GM19099 (cell line): Measurements from ENCODE around the gene SLC39A7.

Experiments used
- POLR2A ChIP-seq: IDR thresholded peaks from 3 replicates; pipeline ENCODE4 v1.6.1; 2011; ENCODE audit warnings: low read depth; ENCODE audit not compliant: insufficient read length; ENCODE audit errors: extremely low read depth

Gene SLC39A7

GRCh38 chr6:33205191-33206026 lies 4.7 kb downstream of the SLC39A7 start:
- TF ChIP-seq POLR2A: no peak

DNA sequence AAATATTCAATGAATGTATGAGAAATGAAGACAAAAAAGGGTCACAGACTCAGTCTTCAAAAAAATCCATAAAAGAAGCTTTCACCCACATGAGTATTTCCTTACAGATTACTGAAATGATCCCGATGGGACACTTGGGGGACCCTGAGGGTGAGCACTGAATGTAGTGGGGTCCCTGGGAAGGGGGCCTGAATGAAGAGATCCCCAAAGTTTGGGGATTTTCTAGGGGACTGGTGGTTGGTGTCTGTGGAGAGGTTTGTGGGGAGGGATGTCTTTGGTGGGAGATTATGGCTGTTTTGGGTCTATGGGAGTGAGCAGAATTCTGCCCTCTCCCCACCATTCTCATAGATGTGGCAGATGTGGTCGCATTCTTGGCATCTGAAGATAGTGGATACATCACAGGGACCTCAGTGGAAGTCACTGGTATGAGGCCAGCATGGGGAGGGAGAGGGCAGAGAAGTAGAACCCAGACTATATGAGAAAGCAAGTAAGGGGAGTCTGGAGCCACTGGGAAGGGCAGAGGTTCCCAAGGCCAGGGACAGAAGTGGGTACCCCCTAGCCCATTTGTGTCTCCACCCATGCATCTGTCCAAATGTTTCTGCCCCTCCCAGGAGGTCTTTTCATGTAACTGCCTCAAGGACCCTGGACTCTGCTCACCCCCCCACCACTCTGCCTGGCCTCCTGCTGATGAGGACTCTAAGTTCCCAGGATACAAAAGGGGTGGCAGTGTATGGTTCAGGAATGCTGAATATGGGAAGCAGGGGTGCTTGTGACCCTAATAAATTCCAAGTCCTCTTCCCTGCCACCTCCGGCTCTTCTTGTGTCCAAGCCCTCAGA lies 5.6 kb downstream of the SLC39A7 start:
- TF ChIP-seq POLR2A: no peak

DNA sequence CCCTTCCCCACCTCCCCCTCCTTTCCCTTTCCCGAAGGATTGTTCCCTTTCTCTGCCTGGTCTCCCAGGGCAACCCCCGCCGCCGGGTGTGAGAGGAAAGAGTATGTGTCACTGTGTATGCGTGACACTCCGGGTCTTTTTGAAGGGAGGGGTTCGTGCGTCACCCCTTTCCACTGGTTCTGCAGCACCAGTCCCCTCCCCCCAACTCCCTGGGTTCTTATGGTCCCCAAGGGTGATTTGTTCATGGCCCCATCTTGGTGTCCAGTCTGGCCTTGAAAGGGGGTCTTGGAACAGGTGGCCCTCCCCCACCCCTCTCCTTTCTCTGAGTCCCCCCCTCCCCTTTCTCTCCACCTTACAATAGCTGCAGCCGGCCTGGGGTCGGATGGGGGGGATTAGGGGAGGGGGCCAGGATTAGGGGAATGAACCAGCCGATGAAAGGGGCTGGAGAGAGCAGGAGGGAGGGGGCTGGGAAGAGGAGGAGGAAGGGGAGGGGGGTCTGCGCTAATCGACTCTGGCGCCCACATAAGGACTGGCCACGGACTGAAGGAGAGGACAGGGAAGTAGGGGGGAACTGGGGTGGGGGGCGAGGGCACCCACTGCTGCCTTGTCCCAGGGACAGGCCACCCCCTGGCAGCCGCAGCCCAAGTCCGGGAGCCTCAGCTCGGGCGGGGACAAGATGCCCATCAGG lies 6.3 kb downstream of the SLC39A7 start:
- TF ChIP-seq POLR2A: no peak

GRCh38 chr6:33207552-33208090 lies 7.0 kb downstream of the SLC39A7 start:
- no peak for TF ChIP-seq POLR2A

DNA sequence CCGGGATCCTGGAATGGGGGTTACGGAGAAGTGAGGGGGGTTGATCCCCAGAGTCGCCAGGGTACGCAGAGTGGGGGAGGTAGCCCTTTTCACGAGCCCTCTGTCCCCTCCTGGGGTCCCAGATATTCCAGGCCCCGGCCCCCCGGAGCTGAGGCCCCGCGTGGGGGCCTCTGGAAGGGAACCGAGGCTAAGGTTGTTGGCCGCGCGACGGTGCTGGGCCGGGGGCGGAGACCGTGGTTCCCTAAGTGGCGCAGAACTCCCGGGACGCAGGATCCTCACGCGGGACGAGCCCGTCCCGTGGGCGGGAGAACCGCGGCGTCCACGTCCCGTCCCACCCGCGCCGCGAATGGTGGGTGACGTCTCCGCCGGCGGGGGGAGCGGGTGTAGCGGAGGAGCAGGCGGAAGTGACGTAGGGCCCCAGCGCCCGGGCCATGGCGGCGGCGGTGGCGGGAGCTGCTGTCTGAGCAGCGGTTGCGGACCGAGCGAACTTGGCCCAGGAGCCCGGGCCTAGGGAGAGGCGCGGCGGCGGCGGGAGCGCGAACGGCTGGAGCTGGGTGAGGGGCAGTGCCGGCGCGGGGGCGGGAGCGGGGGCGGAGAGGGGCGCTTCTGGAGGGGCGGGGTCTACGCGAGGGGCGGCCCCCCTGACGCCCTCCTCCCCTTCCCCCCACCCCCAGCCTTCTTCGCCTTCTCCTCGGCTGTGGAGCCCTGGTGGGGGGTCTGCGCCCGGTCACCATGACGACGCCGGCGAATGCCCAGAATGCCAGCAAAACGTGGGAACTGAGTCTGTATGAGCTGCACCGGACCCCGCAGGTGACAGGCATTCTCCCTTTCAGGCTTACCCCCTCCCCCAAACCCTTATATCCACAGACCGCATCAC lies 7.7 kb downstream of the SLC39A7 start, which contains the start of gene RING1:
RING1 (plus strand) TSS at position 410 of the 877 bp plus-strand sequence; CDS start at position 733, 323 bp downstream.
- TF ChIP-seq POLR2A: peak; percentile 96

- no peak for TF ChIP-seq POLR2A
These were observed 9.2 kb downstream of the SLC39A7 start for GRCh38 chr6:33209856-33210255.

DNA sequence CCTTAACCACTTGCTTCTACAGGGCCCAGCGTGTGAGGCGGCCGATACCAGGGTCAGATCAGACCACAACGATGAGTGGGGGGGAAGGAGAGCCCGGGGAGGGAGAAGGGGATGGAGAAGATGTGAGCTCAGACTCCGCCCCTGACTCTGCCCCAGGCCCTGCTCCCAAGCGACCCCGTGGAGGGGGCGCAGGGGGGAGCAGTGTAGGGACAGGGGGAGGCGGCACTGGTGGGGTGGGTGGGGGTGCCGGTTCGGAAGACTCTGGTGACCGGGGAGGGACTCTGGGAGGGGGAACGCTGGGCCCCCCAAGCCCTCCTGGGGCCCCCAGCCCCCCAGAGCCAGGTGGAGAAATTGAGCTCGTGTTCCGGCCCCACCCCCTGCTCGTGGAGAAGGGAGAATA lies 10.5 kb downstream of the SLC39A7 start:
- TF ChIP-seq POLR2A: no peak

- TF ChIP-seq POLR2A: peak; percentile 9
These were observed 11.2 kb downstream of the SLC39A7 start for GRCh38 chr6:33211666-33212422.

- no peak for TF ChIP-seq POLR2A
These were observed 12.1 kb downstream of the SLC39A7 start for GRCh38 chr6:33212857-33213165.

DNA sequence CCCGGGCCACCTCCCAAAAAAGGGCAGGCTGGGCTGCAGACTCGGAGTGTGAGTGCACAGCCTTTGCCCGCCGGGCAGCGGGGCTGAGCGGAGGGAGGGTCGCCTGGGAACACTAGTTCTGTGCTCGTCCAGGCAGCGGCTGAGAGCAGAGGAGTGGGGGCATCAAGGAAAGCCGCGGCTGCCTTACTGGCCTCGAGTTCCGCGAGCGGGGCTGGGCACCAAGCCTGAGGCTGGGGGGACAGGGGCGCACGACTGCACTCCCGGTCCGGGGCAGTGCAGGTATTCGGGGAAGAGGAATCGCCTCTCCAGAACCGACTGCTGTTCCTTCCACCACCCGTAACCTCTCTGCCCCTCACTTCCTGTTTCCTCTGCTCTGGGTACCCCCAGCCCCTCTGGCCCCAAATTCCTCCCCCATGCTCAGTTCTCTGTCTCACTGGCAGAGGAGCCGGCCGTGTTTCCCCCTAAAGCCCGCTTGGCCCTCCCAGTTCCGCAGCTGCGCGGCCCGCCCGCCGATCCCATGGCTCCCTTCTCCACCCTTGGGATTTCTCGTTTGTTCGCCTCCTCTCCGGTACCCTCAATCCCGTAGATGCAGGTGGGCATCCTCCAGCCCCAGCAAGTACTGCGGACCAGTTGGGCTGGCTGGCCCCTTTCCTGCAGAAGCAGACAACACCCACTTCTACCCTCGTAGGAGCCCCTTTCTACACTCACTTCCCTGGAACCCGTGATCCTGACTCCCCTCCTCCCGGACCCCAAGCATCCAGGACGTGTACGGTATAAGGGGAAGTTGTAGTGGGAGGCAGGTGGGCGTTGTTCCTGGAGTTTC lies 12.7 kb downstream of the SLC39A7 start:
- TF ChIP-seq POLR2A: no peak

DNA sequence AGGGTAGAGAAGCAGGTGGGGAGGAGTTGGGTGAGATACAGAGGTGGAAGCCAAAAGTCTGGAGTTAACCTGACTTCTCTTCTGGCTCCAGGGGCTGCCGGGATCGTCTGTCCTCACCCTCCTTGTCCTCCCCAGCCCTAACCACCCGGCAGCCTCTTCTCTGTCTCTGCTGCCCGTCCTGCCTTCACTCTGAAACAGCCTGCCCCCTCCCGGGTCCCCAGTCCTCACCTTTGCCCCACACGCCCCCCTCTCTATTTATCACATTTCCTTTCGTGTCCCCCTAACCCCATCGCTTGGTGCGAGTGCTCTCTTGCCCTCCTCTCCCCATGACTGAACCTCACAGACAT lies 13.3 kb downstream of the SLC39A7 start:
- TF ChIP-seq POLR2A: no peak

DNA sequence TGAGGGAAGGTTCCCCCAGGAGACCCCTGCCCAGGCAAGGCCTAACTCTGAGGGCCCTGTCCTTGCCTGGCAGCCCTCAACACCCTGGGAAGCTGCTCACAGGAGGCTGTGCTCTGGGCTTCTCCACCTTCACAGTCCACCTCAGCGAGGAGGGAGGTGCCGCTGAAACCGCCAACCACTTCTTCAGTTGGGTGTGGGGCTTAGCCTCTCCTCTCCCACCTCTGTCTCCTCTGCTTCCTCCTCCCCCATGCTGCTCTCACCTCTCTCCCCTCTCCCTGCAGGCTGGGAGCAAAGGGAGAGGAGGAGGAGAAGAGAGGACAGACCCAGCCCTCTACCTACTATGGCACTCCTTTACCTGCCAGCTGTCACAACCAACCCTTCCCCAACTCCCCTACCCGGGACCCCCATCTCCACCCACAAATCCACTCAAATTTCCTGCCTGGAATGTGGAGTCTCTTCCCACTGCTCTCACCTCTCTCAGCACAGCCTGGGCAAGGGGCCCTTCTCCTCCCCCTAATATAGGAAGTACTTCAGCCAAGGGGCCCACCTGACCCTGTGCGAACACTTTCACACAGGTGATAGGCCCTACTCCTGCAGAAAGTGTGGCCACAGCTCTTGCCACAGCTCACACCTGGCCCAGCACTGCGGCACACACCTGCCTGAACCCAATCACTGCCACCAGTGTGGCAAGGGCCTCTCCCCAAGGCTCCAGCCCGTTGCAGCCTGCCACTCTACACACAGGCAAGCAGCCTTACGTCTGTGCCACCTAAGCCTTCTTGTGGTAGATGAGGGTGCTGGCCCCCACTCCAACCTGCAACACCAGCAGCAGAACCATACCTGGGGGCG lies 14.8 kb downstream of the SLC39A7 start:
- TF ChIP-seq POLR2A: no peak
